ENCODE data around the gene LEAP2.

LEAP2 gene

DNA sequence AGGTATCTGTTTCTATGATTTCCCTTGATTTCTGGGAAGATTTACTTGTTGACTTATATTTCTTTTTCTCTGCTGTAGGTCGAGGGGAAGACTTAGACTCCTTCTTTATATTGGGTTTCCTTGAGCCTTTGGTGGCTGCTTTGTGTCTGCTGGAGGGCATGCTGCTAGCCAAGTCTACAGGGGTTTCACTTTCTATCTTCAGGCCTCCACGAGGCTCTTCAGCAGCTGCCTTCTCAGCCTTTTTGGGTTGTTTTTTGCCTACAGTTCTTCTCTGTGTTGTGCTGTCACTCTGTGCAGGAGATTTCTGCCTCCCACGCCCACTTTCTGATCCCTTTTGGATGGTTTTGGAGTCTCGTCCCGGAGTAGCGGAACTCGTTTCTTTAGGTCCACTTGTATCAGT, 23.2 kb downstream of the LEAP2 start:
- no peak overlapping the region for H3K4me3 ChIP-seq (ENCODE audit: insufficient read depth, low read depth, low read length)
- H3K4me1 ChIP-seq (ENCODE audit: control insufficient read depth, insufficient read depth, low read length) = no peaks in the 10 kb centered on the region
- no peaks in the 10 kb centered on the region for H3K27me3 ChIP-seq (ENCODE audit: control insufficient read depth, insufficient read depth, low read length, poor library complexity, severe bottlenecking)
- 92 to 97% methylated on average over 7 of the region's 7 CpGs for WGBS, 2 experiments
- H3K9me3 ChIP-seq (ENCODE audit: control insufficient read depth, low read length) = no peaks in the 10 kb centered on the region
- peaks cover 41% of the 10 kb centered on the region for H3K36me3 ChIP-seq (ENCODE audit: control insufficient read depth, insufficient read depth, low read length)
- H3K27ac ChIP-seq (ENCODE audit: insufficient read depth, low read depth, low read length, poor library complexity, severe bottlenecking) = no peak overlapping the region

DNA sequence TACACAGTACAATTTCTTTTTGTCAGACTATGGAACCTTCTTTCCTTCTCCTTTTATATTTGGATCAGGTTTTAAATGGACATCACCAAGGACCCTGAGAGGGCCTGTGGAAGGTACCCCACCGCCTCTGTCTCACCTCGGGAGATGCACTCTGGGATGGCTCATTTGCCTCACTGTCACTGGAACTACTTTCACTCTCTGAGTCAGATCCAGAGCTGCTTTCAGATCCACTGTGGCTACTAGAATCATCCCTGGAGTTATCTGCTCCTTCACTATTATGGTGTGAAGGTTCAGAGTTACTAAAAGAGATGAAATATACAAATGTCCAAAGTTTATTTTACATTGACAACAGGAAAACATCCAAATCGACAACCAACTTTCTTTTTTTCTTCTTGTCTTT, 24.6 kb downstream of the LEAP2 start:
- Histone ChIP-seq H3K4me3 (ENCODE audit: insufficient read depth, low read depth, low read length) (no peak overlapping the region), H3K9me3 (ENCODE audit: control insufficient read depth, low read length) (no peaks in the 10 kb centered on the region), H3K27me3 (ENCODE audit: control insufficient read depth, insufficient read depth, low read length, poor library complexity, severe bottlenecking) (no peaks in the 10 kb centered on the region), H3K27ac (ENCODE audit: insufficient read depth, low read depth, low read length, poor library complexity, severe bottlenecking) (no peak overlapping the region), H3K4me1 (ENCODE audit: control insufficient read depth, insufficient read depth, low read length) (no peaks in the 10 kb centered on the region), H3K36me3 (ENCODE audit: control insufficient read depth, insufficient read depth, low read length) (peaks cover 31% of the 10 kb centered on the region)
- WGBS, 2 experiments = 76 to 77% methylated on average over 3 of the region's 3 CpGs

DNA sequence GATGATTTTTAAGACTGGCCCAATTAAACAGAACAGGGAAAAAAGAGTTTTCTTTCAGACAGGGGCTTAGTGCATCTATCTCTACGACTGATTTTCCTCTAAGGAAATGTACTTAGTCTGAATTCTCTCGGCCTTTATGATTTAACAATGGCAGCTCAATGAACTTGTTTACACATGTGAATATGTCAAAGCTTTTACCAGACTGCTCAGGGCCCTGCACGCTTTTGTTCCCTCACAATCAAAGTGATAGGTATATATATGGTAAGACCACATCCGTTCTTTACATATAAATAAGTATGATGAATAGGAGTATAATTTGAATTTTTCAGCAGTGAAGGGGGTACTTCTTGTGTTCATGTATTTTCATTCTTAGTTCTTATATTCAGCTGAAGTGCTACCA, 27.6 kb downstream of the LEAP2 start:
- Histone ChIP-seq H3K4me1 (ENCODE audit: control insufficient read depth, insufficient read depth, low read length) (no peaks in the 10 kb centered on the region), H3K27me3 (ENCODE audit: control insufficient read depth, insufficient read depth, low read length, poor library complexity, severe bottlenecking) (no peaks in the 10 kb centered on the region), H3K9me3 (ENCODE audit: control insufficient read depth, low read length) (no peaks in the 10 kb centered on the region), H3K27ac (ENCODE audit: insufficient read depth, low read depth, low read length, poor library complexity, severe bottlenecking) (no peak overlapping the region), H3K4me3 (ENCODE audit: insufficient read depth, low read depth, low read length) (no peak overlapping the region), H3K36me3 (ENCODE audit: control insufficient read depth, insufficient read depth, low read length) (peaks cover 15% of the 10 kb centered on the region)
- 94 to 98% methylated on average over 2 to 3 of the region's 4 CpGs for WGBS, 2 experiments

DNA sequence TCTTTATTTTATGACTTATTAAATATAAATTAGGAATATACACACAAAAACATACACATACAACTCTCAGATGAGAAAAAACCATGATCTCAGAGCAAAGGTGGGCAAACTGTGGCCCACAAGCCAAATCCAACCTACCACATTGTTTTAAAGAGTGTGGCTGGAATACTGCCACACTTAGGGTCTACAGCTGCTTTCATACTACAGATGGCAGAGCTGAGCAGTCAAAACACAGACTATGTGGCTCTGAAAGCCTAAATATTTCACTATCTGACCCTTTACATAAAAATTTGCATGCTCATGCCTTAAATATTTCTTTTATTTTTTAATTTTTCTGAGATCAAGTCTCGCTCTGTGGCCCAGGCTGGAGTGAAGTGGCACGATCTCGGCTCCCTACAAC, 28.3 kb downstream of the LEAP2 start:
- Histone ChIP-seq H3K9me3 (ENCODE audit: control insufficient read depth, low read length) (no peaks in the 10 kb centered on the region), H3K4me1 (ENCODE audit: control insufficient read depth, insufficient read depth, low read length) (no peaks in the 10 kb centered on the region), H3K27ac (ENCODE audit: insufficient read depth, low read depth, low read length, poor library complexity, severe bottlenecking) (no peak overlapping the region), H3K36me3 (ENCODE audit: control insufficient read depth, insufficient read depth, low read length) (peaks cover 9% of the 10 kb centered on the region), H3K4me3 (ENCODE audit: insufficient read depth, low read depth, low read length) (no peak overlapping the region), H3K27me3 (ENCODE audit: control insufficient read depth, insufficient read depth, low read length, poor library complexity, severe bottlenecking) (no peaks in the 10 kb centered on the region)
- 89 to 97% methylated on average over 3 of the region's 3 CpGs for WGBS, 2 experiments

DNA sequence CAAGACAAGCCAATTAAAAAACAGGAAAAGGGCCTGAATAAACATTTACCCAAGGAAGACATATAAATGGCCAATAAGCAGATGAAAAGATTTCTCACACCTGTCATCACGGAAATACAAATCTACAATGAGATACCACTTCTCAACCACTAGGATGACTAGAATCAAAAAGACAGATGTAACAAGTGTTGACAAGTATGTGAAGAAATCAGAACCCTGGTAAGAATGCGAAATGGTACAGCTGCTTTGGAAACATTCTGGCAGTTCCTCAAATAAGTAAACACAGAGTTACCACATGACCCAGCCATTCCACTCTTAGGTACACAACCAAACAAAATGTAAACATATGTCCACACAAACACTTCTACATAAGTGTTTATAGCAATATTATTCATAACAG, 32.5 kb downstream of the LEAP2 start:
- Histone ChIP-seq H3K36me3 (ENCODE audit: control insufficient read depth, insufficient read depth, low read length) (no peaks in the 10 kb centered on the region), H3K4me3 (ENCODE audit: insufficient read depth, low read depth, low read length) (no peak overlapping the region), H3K9me3 (ENCODE audit: control insufficient read depth, low read length) (no peaks in the 10 kb centered on the region), H3K27me3 (ENCODE audit: control insufficient read depth, insufficient read depth, low read length, poor library complexity, severe bottlenecking) (no peaks in the 10 kb centered on the region), H3K4me1 (ENCODE audit: control insufficient read depth, insufficient read depth, low read length) (no peaks in the 10 kb centered on the region), H3K27ac (ENCODE audit: insufficient read depth, low read depth, low read length, poor library complexity, severe bottlenecking) (no peak overlapping the region)
- WGBS, 2 experiments = 100% methylated on average over 1 to 2 of the region's 2 CpGs

DNA sequence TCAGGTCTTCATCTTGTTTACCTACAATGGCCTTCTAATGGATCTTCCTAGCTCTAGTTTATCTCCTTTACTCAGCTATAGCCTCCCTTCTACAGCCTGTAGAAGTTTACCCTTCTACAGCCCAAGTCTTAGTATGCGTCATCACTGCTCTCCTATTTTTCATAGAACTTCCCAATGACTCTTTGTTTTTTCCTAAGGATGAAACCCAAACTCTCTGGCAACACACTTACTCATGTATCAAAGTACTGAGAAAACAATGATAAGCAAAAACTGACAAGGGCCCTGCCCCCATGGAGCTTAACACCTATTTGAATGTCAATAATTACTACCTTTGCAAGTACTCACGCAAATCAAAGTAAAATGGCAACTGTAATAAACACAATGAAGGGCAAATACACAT, 33.7 kb downstream of the LEAP2 start:
- H3K4me3 ChIP-seq (ENCODE audit: insufficient read depth, low read depth, low read length) = no peak overlapping the region
- H3K36me3 ChIP-seq (ENCODE audit: control insufficient read depth, insufficient read depth, low read length) = no peaks in the 10 kb centered on the region
- no peaks in the 10 kb centered on the region for H3K27me3 ChIP-seq (ENCODE audit: control insufficient read depth, insufficient read depth, low read length, poor library complexity, severe bottlenecking)
- no peak overlapping the region for H3K27ac ChIP-seq (ENCODE audit: insufficient read depth, low read depth, low read length, poor library complexity, severe bottlenecking)
- 92 to 94% methylated on average over 1 to 2 of the region's 2 CpGs for WGBS, 2 experiments
- H3K4me1 ChIP-seq (ENCODE audit: control insufficient read depth, insufficient read depth, low read length) = no peaks in the 10 kb centered on the region
- no peaks in the 10 kb centered on the region for H3K9me3 ChIP-seq (ENCODE audit: control insufficient read depth, low read length)

DNA sequence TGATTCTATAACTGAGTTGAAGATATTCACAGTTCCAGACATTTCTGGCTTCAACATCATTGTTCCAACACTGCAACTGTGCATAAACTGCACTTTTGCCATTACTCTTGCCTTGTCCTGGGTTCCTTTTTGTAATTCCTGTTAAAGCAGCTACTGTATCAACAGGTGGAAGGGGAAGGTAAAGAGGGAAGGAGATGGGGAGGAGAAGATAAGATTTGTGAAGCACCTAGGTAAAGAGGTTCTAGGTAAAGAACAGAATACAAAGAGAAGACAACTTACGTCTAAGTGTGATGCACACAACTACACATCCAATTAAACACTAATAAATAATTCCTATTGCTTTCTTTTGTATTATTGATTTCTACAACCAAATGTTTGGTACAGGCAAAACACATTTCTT, 36.2 kb downstream of the LEAP2 start:
- no peaks in the 10 kb centered on the region for H3K9me3 ChIP-seq (ENCODE audit: control insufficient read depth, low read length)
- H3K36me3 ChIP-seq (ENCODE audit: control insufficient read depth, insufficient read depth, low read length) = peaks cover 4% of the 10 kb centered on the region
- WGBS, 2 experiments = 100% methylated on average over 1 of the region's 1 CpG; no CpG with 5 or more reads in 1 of the 2 experiments
- H3K27me3 ChIP-seq (ENCODE audit: control insufficient read depth, insufficient read depth, low read length, poor library complexity, severe bottlenecking) = no peaks in the 10 kb centered on the region
- no peak overlapping the region for H3K4me3 ChIP-seq (ENCODE audit: insufficient read depth, low read depth, low read length)
- H3K27ac ChIP-seq (ENCODE audit: insufficient read depth, low read depth, low read length, poor library complexity, severe bottlenecking) = no peak overlapping the region
- no peaks in the 10 kb centered on the region for H3K4me1 ChIP-seq (ENCODE audit: control insufficient read depth, insufficient read depth, low read length)

DNA sequence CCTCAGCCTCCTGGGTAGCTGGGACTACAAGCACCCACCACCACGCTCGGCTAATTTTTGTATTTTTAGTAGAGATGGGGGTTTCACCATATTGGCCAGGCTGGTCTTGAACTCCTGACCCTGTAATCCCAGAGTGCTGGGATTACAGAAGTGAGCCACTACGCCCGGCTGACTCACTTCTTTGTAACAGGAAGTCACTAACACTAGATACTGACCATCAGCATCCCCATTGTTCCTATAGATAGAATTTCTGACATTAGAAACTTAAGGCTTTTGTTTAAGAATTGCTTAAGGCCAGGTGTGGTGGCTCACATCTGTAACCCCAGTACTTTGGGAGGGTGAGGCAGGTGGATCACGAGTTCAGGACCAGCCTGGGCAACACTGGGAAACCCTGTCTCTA, 42.2 kb downstream of the LEAP2 start:
- 95 to 96% methylated on average over 5 of the region's 5 CpGs for WGBS, 2 experiments
- Histone ChIP-seq H3K4me1 (ENCODE audit: control insufficient read depth, insufficient read depth, low read length) (no peaks in the 10 kb centered on the region), H3K9me3 (ENCODE audit: control insufficient read depth, low read length) (no peaks in the 10 kb centered on the region), H3K4me3 (ENCODE audit: insufficient read depth, low read depth, low read length) (no peak overlapping the region), H3K36me3 (ENCODE audit: control insufficient read depth, insufficient read depth, low read length) (peaks cover 4% of the 10 kb centered on the region), H3K27ac (ENCODE audit: insufficient read depth, low read depth, low read length, poor library complexity, severe bottlenecking) (no peak overlapping the region), H3K27me3 (ENCODE audit: control insufficient read depth, insufficient read depth, low read length, poor library complexity, severe bottlenecking) (no peaks in the 10 kb centered on the region)

DNA sequence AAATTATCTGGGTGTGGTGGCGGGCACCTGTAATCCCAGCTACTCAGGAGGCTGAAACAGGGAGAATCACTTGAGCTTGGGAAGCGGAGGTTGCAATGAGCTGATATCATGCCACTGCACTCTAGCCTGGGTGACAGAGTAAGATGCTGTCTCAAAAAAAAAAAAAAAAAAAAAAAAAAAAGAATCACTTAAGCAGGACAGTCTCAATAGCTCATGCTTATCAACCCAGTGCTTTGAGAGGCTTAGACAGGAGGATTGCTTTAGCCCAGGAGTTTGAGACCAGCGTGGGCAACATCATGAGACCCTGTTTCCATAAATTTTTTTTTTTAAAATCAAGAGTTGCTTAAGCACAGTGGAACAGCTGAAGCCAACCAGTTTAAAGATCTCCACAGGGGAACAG, 42.6 kb downstream of the LEAP2 start:
- Histone ChIP-seq H3K27me3 (ENCODE audit: control insufficient read depth, insufficient read depth, low read length, poor library complexity, severe bottlenecking) (no peaks in the 10 kb centered on the region), H3K4me1 (ENCODE audit: control insufficient read depth, insufficient read depth, low read length) (no peaks in the 10 kb centered on the region), H3K4me3 (ENCODE audit: insufficient read depth, low read depth, low read length) (no peak overlapping the region), H3K27ac (ENCODE audit: insufficient read depth, low read depth, low read length, poor library complexity, severe bottlenecking) (no peak overlapping the region), H3K36me3 (ENCODE audit: control insufficient read depth, insufficient read depth, low read length) (peaks cover 4% of the 10 kb centered on the region), H3K9me3 (ENCODE audit: control insufficient read depth, low read length) (no peaks in the 10 kb centered on the region)
- WGBS, 2 experiments = 96% methylated on average over 3 of the region's 3 CpGs
